ENCODE results near the gene TMEM43. TPM values are rescaled to one million over a fixed set of nuclear protein-coding genes. Genes with fewer than 3 reads are reported as not detected.

The TMEM43 gene
- total and polyA plus RNA-seq, 2 experiments from 2014 or later: 59.4 to 73.1 TPM

- no peaks in the 10 kb centered on the region for H3K27me3 ChIP-seq
- WGBS (ENCODE audit: low lambda C conversion rate, missing lambda C conversion rate): 95% methylated on average over 5 of the region's 5 CpGs
- peaks cover 6% of the 10 kb centered on the region for H3K4me1 ChIP-seq (ENCODE audit: insufficient read depth)
- H2AFZ ChIP-seq: no peak overlapping the region
- DNase-seq (ENCODE audit: low spot score): no peak
- H3K79me2 ChIP-seq: peaks cover 51% of the 10 kb centered on the region
- TF ChIP-seq CTCF (IDR thresholded peaks at IDR 0.05; ENCODE audit: poor library complexity) (no peak), EZH2phosphoT487 (IDR thresholded peaks at IDR 0.05; ENCODE audit: low read depth, severe bottlenecking, unreplicated experiment) (no peak), EZH2 (IDR thresholded peaks at IDR 0.05; ENCODE audit: borderline replicate concordance) (no peak)
- H3K9me2 ChIP-seq (replicated peaks; ENCODE audit: insufficient read depth): no peaks in the 10 kb centered on the region
- no peak overlapping the region for H3K4me3 ChIP-seq
- H3K27ac ChIP-seq: no peak overlapping the region
- H3K4me2 ChIP-seq: no peak overlapping the region
- H4K20me1 ChIP-seq (ENCODE audit: insufficient read depth, poor library complexity, severe bottlenecking): peaks cover 10% of the 10 kb centered on the region
- peaks cover 4% of the 10 kb centered on the region for H3K36me3 ChIP-seq (replicated peaks; ENCODE audit: insufficient read depth, low read depth)
- no peaks in the 10 kb centered on the region for H3K9me3 ChIP-seq (ENCODE audit: low read depth)
Observed at GRCh38 chr3:14172496-14172895, 47.6 kb downstream of the TMEM43 start.

GRCh38 chr3:14174483-14174882, 49.6 kb downstream of the TMEM43 start:
- TF ChIP-seq EZH2phosphoT487 (IDR thresholded peaks at IDR 0.05; ENCODE audit: low read depth, severe bottlenecking, unreplicated experiment): no peak
- TF ChIP-seq EZH2 (IDR thresholded peaks at IDR 0.05; ENCODE audit: borderline replicate concordance): no peak
- no peak for TF ChIP-seq CTCF (IDR thresholded peaks at IDR 0.05; ENCODE audit: poor library complexity)
- 82% methylated on average over 2 of the region's 2 CpGs for WGBS (ENCODE audit: low lambda C conversion rate, missing lambda C conversion rate)
- DNase-seq (ENCODE audit: low spot score): no peak
- H3K27ac ChIP-seq: no peak overlapping the region
- peaks cover 4% of the 10 kb centered on the region for H3K36me3 ChIP-seq (replicated peaks; ENCODE audit: insufficient read depth, low read depth)
- no peak overlapping the region for H2AFZ ChIP-seq
- H3K9me3 ChIP-seq (ENCODE audit: low read depth): no peaks in the 10 kb centered on the region
- no peak overlapping the region for H3K4me2 ChIP-seq
- peaks cover 10% of the 10 kb centered on the region for H4K20me1 ChIP-seq (ENCODE audit: insufficient read depth, poor library complexity, severe bottlenecking)
- H3K9me2 ChIP-seq (replicated peaks; ENCODE audit: insufficient read depth): no peaks in the 10 kb centered on the region
- H3K4me1 ChIP-seq (ENCODE audit: insufficient read depth): peaks cover 9% of the 10 kb centered on the region
- no peaks in the 10 kb centered on the region for H3K27me3 ChIP-seq
- no peak overlapping the region for H3K4me3 ChIP-seq
- peaks cover 57% of the 10 kb centered on the region for H3K79me2 ChIP-seq

- WGBS (ENCODE audit: low lambda C conversion rate, missing lambda C conversion rate): 69% methylated on average over 3 of the region's 3 CpGs
Observed at GRCh38 chr3:14175383-14176037, 50.7 kb downstream of the TMEM43 start.

More at GRCh38 chr3:14175383-14176037, 50.7 kb downstream of the TMEM43 start:
- Histone ChIP-seq H4K20me1 (ENCODE audit: insufficient read depth, poor library complexity, severe bottlenecking) (peaks cover 10% of the 10 kb centered on the region), H2AFZ (no peak overlapping the region), H3K9me3 (ENCODE audit: low read depth) (no peaks in the 10 kb centered on the region), H3K9me2 (replicated peaks; ENCODE audit: insufficient read depth) (no peaks in the 10 kb centered on the region), H3K36me3 (replicated peaks; ENCODE audit: insufficient read depth, low read depth) (no peaks in the 10 kb centered on the region), H3K79me2 (peaks cover 68% of the 10 kb centered on the region), H3K4me1 (ENCODE audit: insufficient read depth) (peaks cover 9% of the 10 kb centered on the region), H3K4me3 (no peak overlapping the region), H3K4me2 (no peak overlapping the region), H3K27ac (no peak overlapping the region), H3K27me3 (no peaks in the 10 kb centered on the region)
- no peak for DNase-seq (ENCODE audit: low spot score)
- TF ChIP-seq EZH2phosphoT487 (IDR thresholded peaks at IDR 0.05; ENCODE audit: low read depth, severe bottlenecking, unreplicated experiment) (no peak), EZH2 (IDR thresholded peaks at IDR 0.05; ENCODE audit: borderline replicate concordance) (no peak), CTCF (IDR thresholded peaks at IDR 0.05; ENCODE audit: poor library complexity) (no peak)

All from hepatocyte (in vitro differentiated cells).